ENCODE data around the gene USPL1. TPM values are rescaled to one million over a fixed set of nuclear protein-coding genes. Genes with fewer than 3 reads are reported as not detected.

USPL1 gene
- polyA plus RNA-seq, 1 donor (not counting 4 experiments of a cell fraction or from before 2014, with no cell fraction given), result 12.3 TPM

DNA sequence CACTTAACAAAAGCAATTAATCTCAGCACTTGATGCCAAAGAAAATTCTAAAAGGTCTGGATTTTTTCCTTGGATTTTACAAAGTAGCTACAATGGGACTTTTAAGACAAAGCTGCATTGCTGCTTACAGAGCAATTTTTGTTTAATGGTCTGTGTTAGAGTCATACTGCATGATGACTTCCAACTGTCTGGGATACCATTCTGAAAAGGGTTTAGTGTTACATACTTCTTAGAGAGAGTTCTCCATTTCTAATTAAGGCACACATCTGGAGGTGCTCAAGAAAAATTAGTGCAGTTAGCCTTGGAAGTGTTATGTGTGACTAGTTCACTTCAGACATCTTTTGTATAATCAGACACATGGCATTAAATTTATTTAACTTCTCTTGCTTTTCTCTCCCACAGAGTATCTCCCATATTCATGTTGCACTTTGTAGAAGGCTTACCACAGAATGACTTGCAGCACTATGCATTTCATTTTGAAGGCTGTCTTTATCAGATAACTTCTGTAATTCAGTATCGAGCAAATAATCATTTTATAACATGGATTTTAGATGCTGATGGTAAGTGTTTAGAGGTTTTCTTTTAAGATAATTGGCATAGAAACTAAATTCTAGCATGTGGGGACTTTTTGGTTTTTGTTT lies 35.1 kb downstream of the USPL1 start:
- Histone ChIP-seq H3K27me3 (ENCODE audit: control insufficient read depth, extremely low read depth, insufficient read depth, low read length) (no peaks in the 10 kb centered on the region), H2AFZ (ENCODE audit: control insufficient read depth, low read length) (no peak overlapping the region), H3K4me1 (ENCODE audit: control insufficient read depth, extremely low read depth, insufficient read depth, low read length) (no peaks in the 10 kb centered on the region), H3K79me2 (ENCODE audit: control insufficient read depth, insufficient read depth, low read length) (no peaks in the 10 kb centered on the region), H3K4me2 (ENCODE audit: control insufficient read depth, extremely low read depth, insufficient read depth, low read depth, low read length) (no peak overlapping the region), H3K27ac (ENCODE audit: control insufficient read depth, insufficient read depth, low read length) (no peak overlapping the region), H3K9me3 (ENCODE audit: control insufficient read depth, low read depth, low read length) (no peaks in the 10 kb centered on the region), H3K36me3 (ENCODE audit: control insufficient read depth in 2 of 2, extremely low read depth in 1 of 2, insufficient read depth in 2 of 2, low read length in 2 of 2) (peaks cover 7 to 11% of the 10 kb centered on the region in 2 experiments), H4K20me1 (ENCODE audit: control insufficient read depth, extremely low read depth, insufficient read depth, low read length) (no peaks in the 10 kb centered on the region), H3K4me3 (ENCODE audit: control insufficient read depth in 2 of 3, extremely low read depth in 1 of 3, insufficient read depth in 2 of 3, low read depth in 1 of 3, low read length in 3 of 3) (no peak overlapping the region), H3K9ac (ENCODE audit: control insufficient read depth, extremely low read depth, insufficient read depth, low read length) (no peak overlapping the region), H3K9me1 (ENCODE audit: control insufficient read depth, extremely low read depth, insufficient read depth, low read length) (no peaks in the 10 kb centered on the region)
- DNase-seq (ENCODE audit: low read depth, low spot score), result no peak
- dilution Hi-C loops (cut with MboI; ENCODE audit: extremely low pct_ligation_motif_present, low sequenced_read_pairs), result no loop called here
- TF ChIP-seq, protein P1, sequence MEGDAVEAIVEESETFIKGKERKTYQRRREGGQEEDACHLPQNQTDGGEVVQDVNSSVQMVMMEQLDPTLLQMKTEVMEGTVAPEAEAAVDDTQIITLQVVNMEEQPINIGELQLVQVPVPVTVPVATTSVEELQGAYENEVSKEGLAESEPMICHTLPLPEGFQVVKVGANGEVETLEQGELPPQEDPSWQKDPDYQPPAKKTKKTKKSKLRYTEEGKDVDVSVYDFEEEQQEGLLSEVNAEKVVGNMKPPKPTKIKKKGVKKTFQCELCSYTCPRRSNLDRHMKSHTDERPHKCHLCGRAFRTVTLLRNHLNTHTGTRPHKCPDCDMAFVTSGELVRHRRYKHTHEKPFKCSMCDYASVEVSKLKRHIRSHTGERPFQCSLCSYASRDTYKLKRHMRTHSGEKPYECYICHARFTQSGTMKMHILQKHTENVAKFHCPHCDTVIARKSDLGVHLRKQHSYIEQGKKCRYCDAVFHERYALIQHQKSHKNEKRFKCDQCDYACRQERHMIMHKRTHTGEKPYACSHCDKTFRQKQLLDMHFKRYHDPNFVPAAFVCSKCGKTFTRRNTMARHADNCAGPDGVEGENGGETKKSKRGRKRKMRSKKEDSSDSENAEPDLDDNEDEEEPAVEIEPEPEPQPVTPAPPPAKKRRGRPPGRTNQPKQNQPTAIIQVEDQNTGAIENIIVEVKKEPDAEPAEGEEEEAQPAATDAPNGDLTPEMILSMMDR (optimal IDR thresholded peaks at IDR 0.05 in 1 of 3, IDR thresholded peaks at IDR 0.05 in 1 of 3, conservative IDR thresholded peaks at IDR 0.05 in 1 of 3; ENCODE audit: extremely low read depth in 1 of 3, insufficient read depth in 2 of 3, low read length in 3 of 3), result no peak
- no peak for TF ChIP-seq EZH2 (IDR thresholded peaks at IDR 0.05; ENCODE audit: low read length)
- peak; percentile 51 for FAIRE-seq

DNA sequence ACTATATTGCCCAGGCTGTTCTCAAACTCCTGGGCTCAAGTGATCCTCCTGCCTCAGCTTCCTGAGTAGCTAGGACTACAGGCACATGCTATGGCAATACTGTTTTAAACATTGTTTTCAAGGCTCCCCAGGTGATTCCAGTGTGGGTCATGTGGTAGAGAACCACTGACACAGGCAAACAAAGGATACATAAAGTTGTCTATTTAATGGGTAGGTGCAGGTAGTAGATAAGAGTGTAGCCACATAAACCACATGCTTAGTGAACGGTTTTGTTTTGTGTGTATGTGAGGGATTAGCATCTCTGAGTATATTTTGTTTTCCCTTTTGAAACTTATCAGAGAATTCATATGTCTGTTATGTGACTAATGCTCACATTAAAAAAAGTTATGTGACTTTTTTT lies 36.7 kb downstream of the USPL1 start:
- FAIRE-seq (no peak), DNase-seq (ENCODE audit: low read depth, low spot score) (no peak)
- Histone ChIP-seq H3K27me3 (ENCODE audit: control insufficient read depth, extremely low read depth, insufficient read depth, low read length) (no peaks in the 10 kb centered on the region), H2AFZ (ENCODE audit: control insufficient read depth, low read length) (no peak overlapping the region), H3K27ac (ENCODE audit: control insufficient read depth, insufficient read depth, low read length) (no peak overlapping the region), H3K4me2 (ENCODE audit: control insufficient read depth, extremely low read depth, insufficient read depth, low read depth, low read length) (no peak overlapping the region), H3K9ac (ENCODE audit: control insufficient read depth, extremely low read depth, insufficient read depth, low read length) (no peak overlapping the region), H4K20me1 (ENCODE audit: control insufficient read depth, extremely low read depth, insufficient read depth, low read length) (no peaks in the 10 kb centered on the region), H3K79me2 (ENCODE audit: control insufficient read depth, insufficient read depth, low read length) (no peaks in the 10 kb centered on the region), H3K9me1 (ENCODE audit: control insufficient read depth, extremely low read depth, insufficient read depth, low read length) (no peaks in the 10 kb centered on the region), H3K4me3 (ENCODE audit: control insufficient read depth in 2 of 3, extremely low read depth in 1 of 3, insufficient read depth in 2 of 3, low read depth in 1 of 3, low read length in 3 of 3) (no peak overlapping the region), H3K4me1 (ENCODE audit: control insufficient read depth, extremely low read depth, insufficient read depth, low read length) (no peaks in the 10 kb centered on the region), H3K9me3 (ENCODE audit: control insufficient read depth, low read depth, low read length) (no peaks in the 10 kb centered on the region), H3K36me3 (ENCODE audit: control insufficient read depth in 2 of 2, extremely low read depth in 1 of 2, insufficient read depth in 2 of 2, low read length in 2 of 2) (peaks cover 7 to 17% of the 10 kb centered on the region in 2 experiments)
- TF ChIP-seq, protein P1 (optimal IDR thresholded peaks at IDR 0.05 in 1 of 3, IDR thresholded peaks at IDR 0.05 in 1 of 3, conservative IDR thresholded peaks at IDR 0.05 in 1 of 3; ENCODE audit: extremely low read depth in 1 of 3, insufficient read depth in 2 of 3, low read length in 3 of 3), result no peak
- no peak for TF ChIP-seq EZH2 (IDR thresholded peaks at IDR 0.05; ENCODE audit: low read length)
- dilution Hi-C loops (cut with MboI; ENCODE audit: extremely low pct_ligation_motif_present, low sequenced_read_pairs), result no loop called here

Measured in keratinocyte (primary cell).